Spinal cord (tissue), 10 donors: Measurements from ENCODE around the gene SLC10A1. TPM values are rescaled to one million over a fixed set of nuclear protein-coding genes. Genes with fewer than 3 reads are reported as not detected.

Experiments
- DNase-seq, 6 donors: peaks; one replicate each; pipeline versions ENCODE4 v3.0.0 to v3.0.0-alpha.2; 2013 to 2015; ENCODE audit warnings: low spot score in 6 of 6, low read depth in 4 of 6
- H3K27ac ChIP-seq: one replicate; pipeline ENCODE4 v1.5.1; 2013; ENCODE audit warnings: low read depth, low read length, control low read depth
- H3K27me3 ChIP-seq: one replicate; pipeline ENCODE4 v1.6.1; 2013; ENCODE audit warnings: low read length; ENCODE audit not compliant: control insufficient read depth, insufficient read depth
- H3K36me3 ChIP-seq: one replicate; pipeline ENCODE4 v1.6.1; 2013; ENCODE audit warnings: low read length; ENCODE audit not compliant: control insufficient read depth, insufficient read depth
- H3K4me1 ChIP-seq: one replicate; pipeline ENCODE4 v1.6.1; 2013; ENCODE audit warnings: low read length; ENCODE audit not compliant: control insufficient read depth, insufficient read depth
- H3K4me3 ChIP-seq: one replicate; pipeline ENCODE4 v1.5.1; 2013; ENCODE audit warnings: low read depth, low read length, control low read depth
- H3K9me3 ChIP-seq: one replicate; pipeline ENCODE4 v1.6.1; 2013; ENCODE audit warnings: low read length; ENCODE audit not compliant: control insufficient read depth, insufficient read depth
- WGBS: methylation state at CpG from one replicate; pipeline ENCODE4 v1.1.5; 2013; ENCODE audit warnings: missing lambda C conversion rate; ENCODE audit not compliant: insufficient coverage; 5-methylcytosine and 5-hydroxymethylcytosine counted together
- polyA plus RNA-seq, 2 donors: library from polyadenylated mRNA; unstranded; fragments of 120-200 nt; gene quantifications; one replicate each; pipeline ENCODE4 v1.2.1, GENCODE V29; 2013; ENCODE audit not compliant: insufficient read length in 2 of 2
- total RNA-seq, 2 donors: library from RNA; depleted of rRNA in 1 of 2; stranded (reverse); fragments of 120-200 nt in 1 of 2; fragments of >200 nt in 1 of 2; gene quantifications; one replicate each; pipeline versions ENCODE4 v1.2.3 to v1.2.4, GENCODE V29; 2013 to 2014
- donor health status: healthy.

Gene SLC10A1
- total and polyA plus RNA-seq, 4 donors: 0.21 TPM; not detected in 3

GRCh38 chr14:69775012-69775411 is 22.0 kb downstream of the SLC10A1 start:
- 100% methylated on average over 1 of the region's 3 CpGs for WGBS
- H3K27ac ChIP-seq: no peak overlapping the region
- peaks cover 54% of the 10 kb centered on the region for H3K36me3 ChIP-seq

GRCh38 chr14:69773571-69774276 is 23.3 kb downstream of the SLC10A1 start:
- Histone ChIP-seq H3K4me1 (peaks cover 4% of the 10 kb centered on the region), H3K9me3 (no peaks in the 10 kb centered on the region), H3K36me3 (peaks cover 56% of the 10 kb centered on the region), H3K27me3 (no peaks in the 10 kb centered on the region), H3K4me3 (no peak overlapping the region), H3K27ac (no peak overlapping the region)
- DNase-seq: no peak
- 100% methylated on average over 1 of the region's 7 CpGs for WGBS

More at GRCh38 chr14:69775012-69775411, 22.0 kb downstream of the SLC10A1 start:
- Histone ChIP-seq H3K4me3 (no peak overlapping the region), H3K27me3 (no peaks in the 10 kb centered on the region), H3K4me1 (no peaks in the 10 kb centered on the region), H3K9me3 (no peaks in the 10 kb centered on the region)
- no peak for DNase-seq

DNA sequence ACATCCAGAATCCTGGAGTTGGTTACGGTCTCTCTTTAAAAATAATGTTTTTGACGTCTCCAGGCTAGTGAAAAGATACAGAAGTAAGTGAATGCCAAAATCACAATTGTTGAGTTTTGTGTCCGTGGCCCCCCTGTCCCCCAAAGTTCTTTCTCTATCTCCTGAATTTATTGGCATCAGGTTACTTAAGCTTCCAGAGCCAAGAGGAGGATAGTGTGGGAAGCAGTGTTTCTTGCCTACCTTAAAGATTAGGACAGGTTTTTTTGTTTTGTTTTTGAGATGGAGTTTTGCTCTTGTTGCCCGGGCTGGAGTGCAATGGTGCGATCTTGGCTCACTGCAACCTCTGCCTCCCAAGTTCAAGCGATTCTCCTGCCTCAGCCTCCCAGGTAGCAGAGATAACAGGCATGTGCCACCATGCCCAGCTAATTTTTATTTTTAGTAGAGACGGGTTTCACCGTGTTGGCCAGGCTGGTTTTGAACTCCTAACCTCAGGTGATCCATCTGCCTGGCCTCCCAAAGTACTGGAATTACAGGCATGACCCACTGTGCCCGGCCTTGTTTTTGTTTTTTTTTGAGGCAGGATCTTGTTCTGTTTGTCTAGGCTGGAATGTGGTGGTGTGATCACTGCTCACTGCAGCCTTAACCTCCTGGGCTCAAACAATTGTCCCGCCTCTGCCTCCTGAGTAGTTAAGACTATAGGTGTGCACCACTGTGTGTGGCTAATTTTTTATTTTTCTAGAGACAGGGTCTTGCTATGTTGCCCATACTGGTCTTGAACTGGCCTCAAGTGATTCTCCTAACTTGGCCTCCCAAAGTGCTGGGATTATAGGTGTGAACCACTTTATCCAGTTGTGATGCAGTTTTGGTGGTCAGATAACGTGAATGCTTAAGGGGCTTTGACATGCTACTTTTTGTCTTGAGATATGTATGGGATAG is 24.7 kb downstream of the SLC10A1 start:
- Histone ChIP-seq H3K27me3 (no peaks in the 10 kb centered on the region), H3K27ac (no peak overlapping the region), H3K4me3 (no peak overlapping the region), H3K9me3 (no peaks in the 10 kb centered on the region), H3K4me1 (peaks cover 10% of the 10 kb centered on the region), H3K36me3 (peaks cover 56% of the 10 kb centered on the region)
- WGBS: 97% methylated on average over 5 of the region's 11 CpGs
- DNase-seq: no peak

DNA sequence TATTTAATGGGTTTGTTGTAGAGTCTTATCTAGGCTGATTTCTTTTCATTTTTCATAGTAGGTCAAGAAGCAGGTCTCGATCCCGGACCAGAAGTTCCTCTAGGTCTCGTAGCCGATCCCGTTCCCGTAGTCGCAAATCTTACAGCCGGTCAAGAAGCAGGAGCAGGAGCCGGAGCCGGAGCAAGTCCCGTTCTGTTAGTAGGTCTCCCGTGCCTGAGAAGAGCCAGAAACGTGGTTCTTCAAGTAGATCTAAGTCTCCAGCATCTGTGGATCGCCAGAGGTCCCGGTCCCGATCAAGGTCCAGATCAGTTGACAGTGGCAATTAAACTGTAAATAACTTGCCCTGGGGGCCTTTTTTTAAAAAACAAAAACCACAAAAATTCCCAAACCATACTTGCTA is 25.9 kb downstream of the SLC10A1 start:
- H3K9me3 ChIP-seq: no peaks in the 10 kb centered on the region
- DNase-seq: no peak
- no peak overlapping the region for H3K4me3 ChIP-seq
- peaks cover 14% of the 10 kb centered on the region for H3K4me1 ChIP-seq
- 99% methylated on average over 15 of the region's 16 CpGs for WGBS
- no peaks in the 10 kb centered on the region for H3K27me3 ChIP-seq
- peaks cover 55% of the 10 kb centered on the region for H3K36me3 ChIP-seq
- H3K27ac ChIP-seq: no peak overlapping the region

GRCh38 chr14:69770559-69770958 is 26.5 kb downstream of the SLC10A1 start:
- Histone ChIP-seq H3K4me1 (peaks cover 17% of the 10 kb centered on the region), H3K36me3 (peaks cover 49% of the 10 kb centered on the region), H3K4me3 (no peak overlapping the region), H3K27ac (no peak overlapping the region), H3K27me3 (no peaks in the 10 kb centered on the region), H3K9me3 (no peaks in the 10 kb centered on the region)
- WGBS: 100% methylated on average over 1 of the region's 3 CpGs
- no peak for DNase-seq

- H3K36me3 ChIP-seq: peaks cover 48% of the 10 kb centered on the region
- no peaks in the 10 kb centered on the region for H3K9me3 ChIP-seq
- H3K27me3 ChIP-seq: no peaks in the 10 kb centered on the region
- no peak overlapping the region for H3K27ac ChIP-seq
- H3K4me1 ChIP-seq: peaks cover 17% of the 10 kb centered on the region
- no peak overlapping the region for H3K4me3 ChIP-seq
- 97% methylated on average over 18 of the region's 22 CpGs for WGBS
- DNase-seq: no peak
These were observed 27.4 kb downstream of the SLC10A1 start for GRCh38 chr14:69769623-69770022.

DNA sequence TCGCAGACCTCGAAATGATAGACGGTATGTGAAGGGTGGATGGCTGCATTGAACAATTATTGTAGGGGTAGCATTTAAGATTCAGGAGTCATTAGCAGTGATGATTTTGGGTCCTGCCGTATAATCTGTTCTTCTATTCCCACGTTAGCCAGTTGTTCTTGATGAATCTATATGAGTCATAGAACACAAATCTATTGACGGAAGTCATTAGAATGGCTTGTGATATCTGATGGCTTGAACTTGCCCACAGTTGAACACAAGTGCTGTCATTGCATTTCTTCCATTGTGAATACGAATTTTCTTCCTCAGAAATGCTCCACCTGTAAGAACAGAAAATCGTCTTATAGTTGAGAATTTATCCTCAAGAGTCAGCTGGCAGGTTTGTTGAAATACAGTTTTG is 28.2 kb downstream of the SLC10A1 start:
- H3K9me3 ChIP-seq: no peaks in the 10 kb centered on the region
- 97% methylated on average over 3 of the region's 8 CpGs for WGBS
- peak overlapping the region; percentile 100 for H3K4me3 ChIP-seq
- H3K27ac ChIP-seq: no peak overlapping the region
- H3K36me3 ChIP-seq: peaks cover 43% of the 10 kb centered on the region
- H3K4me1 ChIP-seq: peaks cover 17% of the 10 kb centered on the region
- no peak for DNase-seq
- no peaks in the 10 kb centered on the region for H3K27me3 ChIP-seq

DNA sequence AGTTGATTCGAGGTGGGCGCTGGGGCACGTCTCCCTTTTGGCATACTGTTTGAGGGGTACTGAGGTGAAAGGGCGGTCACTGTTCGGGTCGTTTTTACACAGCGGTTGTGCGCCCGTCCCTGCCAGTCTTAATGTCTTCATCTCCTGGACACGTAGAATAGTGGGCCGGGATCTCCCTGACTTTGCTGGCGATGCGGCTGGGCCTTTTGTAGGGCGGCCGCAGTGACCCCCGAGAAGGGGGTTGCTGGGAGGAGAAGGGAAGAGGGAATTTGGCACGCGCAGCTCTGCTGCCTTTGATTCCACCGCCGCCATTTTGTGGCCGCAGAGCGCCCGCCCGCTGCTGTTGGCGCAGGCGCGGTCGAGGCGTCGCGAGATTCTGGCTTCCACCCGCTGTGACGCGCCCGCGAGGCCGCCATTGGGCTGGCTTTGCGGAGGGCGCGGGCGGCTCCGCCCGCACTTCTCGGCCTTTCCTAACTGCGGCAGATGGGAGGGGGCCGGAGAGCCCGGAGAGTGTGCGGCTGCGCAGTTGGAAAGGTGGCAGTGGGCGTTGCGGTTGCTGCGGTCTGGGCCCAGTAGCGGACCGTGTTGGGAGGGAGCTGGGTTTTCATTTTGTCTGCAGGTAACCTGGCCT is 29.6 kb downstream of the SLC10A1 start:
- under 1% methylated on average over 54 of the region's 54 CpGs for WGBS

GRCh38 chr14:69766984-69767368 is 30.1 kb downstream of the SLC10A1 start, which contains the start of gene SRSF5:
TSS of gene SRSF5 (plus strand) at chr14:69767142. CDS start at chr14:69768157, 1,015 bp downstream.
- H3K27me3 ChIP-seq: no peaks in the 10 kb centered on the region
- H3K27ac ChIP-seq: peak within 1 kb of the TSS; percentile 100
- peak; percentile 93 to 99 (median 97) for DNase-seq
- no peaks in the 10 kb centered on the region for H3K9me3 ChIP-seq
- peaks cover 30% of the 10 kb centered on the region for H3K36me3 ChIP-seq
- under 1% methylated on average over 30 of the region's 31 CpGs for WGBS
- peaks cover 17% of the 10 kb centered on the region for H3K4me1 ChIP-seq
- H3K4me3 ChIP-seq: peak within 1 kb of the TSS; percentile 100

More for the DNA sequence above, 29.6 kb downstream of the SLC10A1 start:
- peaks cover 17% of the 10 kb centered on the region for H3K4me1 ChIP-seq
- H3K9me3 ChIP-seq: no peaks in the 10 kb centered on the region
- H3K27me3 ChIP-seq: no peaks in the 10 kb centered on the region
- peak overlapping the region; percentile 100 for H3K27ac ChIP-seq
- H3K36me3 ChIP-seq: peaks cover 35% of the 10 kb centered on the region
- peak; percentile 87 to 98 (median 92) for DNase-seq
- peak overlapping the region; percentile 100 for H3K4me3 ChIP-seq
